ENCODE data around the gene STN1.

Gene STN1

DNA sequence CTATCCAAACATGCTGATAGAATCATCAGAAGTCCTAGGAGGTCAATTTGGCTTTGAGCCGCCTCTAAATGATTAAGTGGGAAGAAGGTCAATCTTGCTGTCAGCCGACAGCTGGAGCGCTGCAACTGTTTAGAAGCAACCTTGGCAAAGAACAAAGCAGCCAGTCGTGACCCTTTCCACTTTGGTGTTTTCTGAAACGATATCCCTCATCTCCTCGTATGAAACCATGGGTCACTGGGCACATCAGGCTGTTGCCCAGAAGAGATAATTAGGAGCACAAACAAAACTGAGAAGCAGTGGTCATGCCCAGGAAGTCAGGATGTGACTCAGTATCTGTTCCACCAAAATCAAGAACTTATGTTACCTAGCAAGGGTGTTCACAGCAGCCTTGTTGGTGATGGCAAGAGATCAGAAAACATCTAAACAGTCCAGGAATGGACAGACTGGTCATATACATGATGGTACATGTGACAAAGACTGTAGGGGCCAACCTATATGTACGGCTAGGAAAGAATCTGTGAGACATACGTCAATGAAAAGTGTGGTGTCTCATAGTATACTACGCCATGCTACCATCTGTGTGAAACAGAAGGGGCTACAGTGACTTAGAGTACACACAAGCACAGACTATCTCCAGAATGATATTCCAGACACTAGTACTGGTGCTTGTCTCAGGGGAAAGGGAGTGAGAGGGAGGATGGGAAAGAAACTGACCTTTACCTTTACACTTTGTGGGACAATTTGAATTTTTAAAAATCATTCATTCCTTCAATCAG lies 22.4 kb downstream of the STN1 start:
- FAIRE-seq (no peak), DNase-seq (ENCODE audit: insufficient read length, low spot score) (no peak)

DNA sequence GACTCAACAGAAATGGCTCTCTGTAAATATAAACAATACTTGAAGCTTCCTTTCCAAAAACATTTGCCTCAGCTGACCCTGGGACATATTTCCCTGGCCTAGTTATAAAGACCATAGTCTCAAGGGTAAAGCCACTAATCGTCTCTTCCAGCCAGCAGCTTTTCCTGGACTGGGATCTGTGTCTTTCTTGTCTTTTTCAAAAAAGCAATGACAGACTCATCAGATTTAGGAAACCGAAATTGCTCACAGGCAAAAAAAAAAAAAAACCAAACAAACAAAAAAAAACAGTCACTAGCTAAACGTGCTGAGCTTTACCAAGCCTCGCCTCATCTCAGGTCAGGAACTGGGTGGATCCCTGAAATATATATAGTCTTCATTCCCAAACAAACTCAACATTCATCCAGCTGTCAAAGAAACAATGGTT lies 23.5 kb downstream of the STN1 start:
- no peak for DNase-seq (ENCODE audit: insufficient read length, low spot score)
- FAIRE-seq: no peak

DNA sequence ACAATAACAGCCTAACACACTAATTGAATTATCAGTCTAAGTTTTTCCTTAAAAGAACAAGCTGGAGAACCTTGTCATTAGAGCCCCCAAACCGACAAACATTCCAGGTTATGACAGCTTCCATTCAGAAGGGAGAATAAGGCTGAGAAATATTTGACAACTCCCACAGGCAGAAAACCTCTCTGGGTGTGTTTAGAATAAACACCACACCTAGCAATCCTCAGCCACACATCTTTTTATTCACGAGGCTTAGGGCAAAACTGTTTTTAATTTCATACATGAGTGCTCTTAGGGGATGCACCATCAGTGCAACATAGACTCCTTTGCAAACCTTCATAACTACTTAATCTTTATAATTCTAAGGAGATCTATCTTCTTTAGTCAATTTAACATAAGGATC lies 24.2 kb downstream of the STN1 start:
- FAIRE-seq (no peak), DNase-seq (ENCODE audit: insufficient read length, low spot score) (no peak)

DNA sequence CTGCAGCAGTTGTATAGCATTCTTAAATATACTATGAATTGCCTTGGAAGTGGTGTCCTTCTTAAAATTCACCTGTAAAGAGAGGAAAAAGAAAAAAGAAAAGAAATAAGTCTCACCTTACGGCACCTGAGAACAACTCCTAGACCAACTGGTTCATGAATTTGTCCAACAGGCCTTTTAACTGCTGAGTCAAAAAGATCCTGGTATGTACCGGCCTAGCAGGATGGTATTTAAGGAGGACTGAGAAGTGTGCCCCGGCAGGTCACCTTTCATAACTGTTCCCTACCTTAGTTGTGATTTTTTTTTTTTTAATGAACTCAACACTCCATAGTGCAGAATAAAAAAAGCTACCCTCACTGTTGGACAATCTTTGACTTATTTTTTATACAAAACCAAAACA lies 25.8 kb downstream of the STN1 start:
- DNase-seq (ENCODE audit: insufficient read length, low spot score) (no peak), FAIRE-seq (no peak)

DNA sequence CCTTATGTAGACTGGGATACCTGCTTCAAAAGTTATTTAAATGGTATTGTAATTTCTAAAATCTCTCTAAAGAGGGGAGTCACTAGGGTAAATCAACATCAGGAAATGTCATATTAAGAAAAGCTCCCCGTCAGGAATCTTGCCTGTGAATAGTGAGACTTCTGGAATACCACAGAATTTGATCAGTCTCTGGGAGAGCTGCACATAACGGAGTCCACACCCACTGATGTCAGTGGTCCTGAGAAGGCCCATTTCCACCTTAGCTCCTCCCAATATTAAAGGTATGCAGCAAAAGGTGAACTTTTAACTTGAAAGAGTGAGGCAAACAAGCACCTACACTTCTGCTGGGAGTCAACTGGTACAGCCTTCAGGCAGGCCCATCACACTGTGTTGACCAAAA lies 27.3 kb downstream of the STN1 start:
- FAIRE-seq (no peak), DNase-seq (ENCODE audit: insufficient read length, low spot score) (no peak)

DNA sequence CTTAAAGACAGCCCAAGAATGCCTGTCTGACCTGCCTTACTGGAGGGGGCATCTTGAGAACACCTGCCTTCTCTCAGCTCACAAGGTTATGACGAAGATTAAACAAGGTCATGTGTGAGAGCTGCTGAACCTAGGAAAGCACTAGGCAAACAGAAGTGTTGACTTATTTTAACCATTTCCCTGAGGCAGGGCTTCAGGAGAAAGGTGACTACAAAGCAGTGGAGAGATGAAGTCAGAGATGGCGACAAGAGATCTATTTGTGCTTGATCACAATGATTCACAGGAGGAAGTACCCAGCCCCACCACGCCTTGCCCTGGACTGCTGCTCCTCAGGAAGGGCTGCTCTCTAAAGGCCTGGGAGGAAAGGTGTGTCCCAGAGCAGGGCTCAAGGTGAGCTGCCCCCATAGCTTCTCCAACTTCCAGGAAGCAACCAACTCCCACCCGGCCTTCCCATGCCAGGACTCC lies 27.8 kb downstream of the STN1 start:
- no peak for DNase-seq (ENCODE audit: insufficient read length, low spot score)
- FAIRE-seq: no peak

DNA sequence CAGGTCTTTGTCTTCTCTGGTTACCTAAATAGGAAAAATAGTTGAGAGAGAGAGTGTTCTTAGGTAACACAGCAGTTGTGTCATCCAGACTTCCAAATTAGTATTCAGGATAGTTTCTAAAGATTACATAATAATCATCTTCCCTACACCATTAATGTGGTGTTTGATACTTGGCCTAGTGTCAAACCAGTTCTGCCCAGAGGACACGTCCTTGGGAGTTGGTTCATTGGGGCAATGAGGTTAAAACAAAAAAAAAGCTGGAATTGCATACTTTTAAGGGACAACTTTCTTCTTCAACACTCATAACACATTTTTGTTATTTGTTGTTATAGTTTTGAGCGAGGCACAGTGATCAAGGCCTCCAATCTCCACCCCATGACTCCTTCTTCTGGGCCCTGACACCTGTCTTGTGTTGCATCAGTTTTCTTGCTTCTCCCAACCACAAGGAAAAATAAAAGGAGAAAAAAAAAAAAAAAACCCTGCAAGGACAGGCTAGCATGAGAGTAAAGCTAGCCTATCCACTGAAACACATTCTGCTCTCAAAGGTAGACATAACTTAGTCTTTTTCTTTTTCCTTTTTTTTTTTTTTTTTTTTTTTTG lies 28.8 kb downstream of the STN1 start:
- FAIRE-seq (no peak), DNase-seq (ENCODE audit: insufficient read length, low spot score) (no peak)

DNA sequence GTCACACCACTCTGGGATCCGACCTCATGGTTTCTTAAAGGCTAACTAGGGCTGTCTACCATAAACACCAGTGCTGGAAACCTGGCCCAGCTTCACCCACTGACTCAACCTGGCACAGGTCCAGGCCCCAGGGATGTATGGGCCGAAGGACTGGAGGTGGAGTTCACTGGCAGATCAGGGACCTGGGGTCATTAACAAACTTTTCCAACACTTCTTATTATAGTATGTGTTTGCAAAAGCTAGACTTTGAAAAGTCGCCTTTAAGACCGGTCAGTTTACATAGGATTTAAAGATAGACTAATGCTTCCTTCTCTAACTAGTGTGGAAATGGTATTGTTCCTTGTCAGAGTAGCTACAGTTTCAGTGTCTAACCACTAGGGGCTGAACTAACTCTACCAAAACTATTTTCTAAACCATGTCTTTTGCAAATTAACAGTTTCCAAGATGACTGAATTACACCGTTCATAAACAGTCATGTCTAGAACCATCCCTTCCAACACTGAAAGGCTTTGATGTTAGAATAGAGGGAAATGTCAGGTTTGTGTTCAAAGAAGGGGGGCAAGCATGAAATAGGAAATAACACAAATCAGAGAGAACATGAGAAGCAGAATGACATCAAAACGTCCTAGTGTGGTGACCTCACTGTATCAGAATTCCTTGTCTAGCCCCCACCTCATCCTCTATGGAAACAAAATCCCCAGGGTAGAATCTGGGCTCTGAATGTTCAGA lies 29.7 kb downstream of the STN1 start:
- DNase-seq (ENCODE audit: insufficient read length, low spot score): peak; percentile 39
- FAIRE-seq: peak; percentile 90

DNA sequence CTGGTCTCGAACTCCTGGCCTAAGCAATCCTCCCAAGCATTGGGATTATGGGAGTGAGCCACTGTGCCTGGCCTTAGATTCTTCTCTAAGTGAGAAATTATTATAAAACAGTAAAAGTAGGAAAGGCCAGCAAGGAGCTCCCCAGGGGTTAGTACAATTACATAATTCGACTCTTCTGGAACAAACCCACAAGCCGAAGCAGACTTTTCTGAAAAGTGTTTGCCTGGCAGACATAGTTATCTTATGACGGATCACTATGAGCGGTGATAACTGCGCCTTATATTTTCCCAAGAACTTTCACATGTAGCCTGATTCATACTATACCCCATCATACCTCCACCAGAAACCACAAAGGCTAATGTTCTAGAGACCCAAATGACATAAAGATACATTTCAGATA lies 32.4 kb downstream of the STN1 start:
- FAIRE-seq: no peak
- DNase-seq (ENCODE audit: insufficient read length, low spot score): no peak

DNA sequence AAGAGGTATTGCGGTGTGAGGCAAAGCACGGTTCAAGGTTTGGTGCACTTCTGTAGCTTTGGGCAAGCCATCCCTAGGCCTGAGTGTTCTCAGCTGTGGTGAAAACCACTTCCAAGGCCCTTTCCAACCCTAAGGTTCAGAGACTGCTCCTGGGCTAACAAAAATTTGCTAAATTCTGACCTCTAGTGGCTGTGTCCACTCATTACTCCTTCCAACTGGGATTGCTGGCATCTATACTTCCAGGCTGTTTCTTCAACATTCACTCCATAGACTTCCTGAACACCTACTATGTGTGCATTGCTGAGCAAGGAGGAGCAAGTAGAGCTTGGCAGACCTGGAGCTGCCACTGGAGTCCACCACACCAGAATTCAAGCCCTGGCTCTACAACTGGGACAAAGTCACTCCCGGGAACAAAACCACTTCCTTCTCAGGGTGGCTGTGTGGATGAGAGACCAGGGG lies 33.3 kb downstream of the STN1 start:
- peak; percentile 33 for DNase-seq (ENCODE audit: insufficient read length, low spot score)
- FAIRE-seq: peak; percentile 81

DNA sequence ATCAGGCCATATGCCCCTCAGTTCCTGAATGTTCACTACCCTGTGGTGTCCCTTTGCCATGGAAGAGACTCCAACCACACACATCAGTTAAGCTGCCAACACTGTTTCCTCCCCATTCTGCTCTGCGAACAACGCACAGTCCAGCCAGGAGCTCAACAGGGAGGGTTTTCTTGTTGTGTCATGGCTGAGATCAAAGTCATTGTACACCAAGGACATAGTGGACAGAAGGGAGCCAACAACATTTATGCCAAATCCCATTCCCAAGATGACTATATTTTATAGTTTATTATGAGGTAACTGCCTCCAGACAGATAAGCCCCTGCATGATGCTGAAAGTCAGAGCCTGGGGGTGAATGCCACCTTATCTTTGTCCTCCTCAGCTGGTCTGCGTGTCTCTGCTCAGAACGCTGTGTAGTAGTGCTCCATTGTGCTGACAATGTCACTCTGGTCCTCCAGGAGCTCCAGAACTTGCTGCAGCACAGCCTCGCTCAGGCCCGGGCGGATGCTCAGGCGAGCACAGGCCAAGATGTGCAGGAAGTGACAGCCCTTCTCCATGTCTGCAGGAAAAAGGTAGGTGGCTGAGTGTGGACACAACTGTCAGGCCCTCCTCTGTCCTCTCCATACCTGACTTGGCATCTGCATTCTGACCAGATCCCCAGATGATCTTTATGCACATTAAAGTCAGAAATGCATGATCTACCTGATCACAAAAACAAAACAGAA lies 35.5 kb downstream of the STN1 start:
- FAIRE-seq (no peak), DNase-seq (ENCODE audit: insufficient read length, low spot score) (no peak)

DNA sequence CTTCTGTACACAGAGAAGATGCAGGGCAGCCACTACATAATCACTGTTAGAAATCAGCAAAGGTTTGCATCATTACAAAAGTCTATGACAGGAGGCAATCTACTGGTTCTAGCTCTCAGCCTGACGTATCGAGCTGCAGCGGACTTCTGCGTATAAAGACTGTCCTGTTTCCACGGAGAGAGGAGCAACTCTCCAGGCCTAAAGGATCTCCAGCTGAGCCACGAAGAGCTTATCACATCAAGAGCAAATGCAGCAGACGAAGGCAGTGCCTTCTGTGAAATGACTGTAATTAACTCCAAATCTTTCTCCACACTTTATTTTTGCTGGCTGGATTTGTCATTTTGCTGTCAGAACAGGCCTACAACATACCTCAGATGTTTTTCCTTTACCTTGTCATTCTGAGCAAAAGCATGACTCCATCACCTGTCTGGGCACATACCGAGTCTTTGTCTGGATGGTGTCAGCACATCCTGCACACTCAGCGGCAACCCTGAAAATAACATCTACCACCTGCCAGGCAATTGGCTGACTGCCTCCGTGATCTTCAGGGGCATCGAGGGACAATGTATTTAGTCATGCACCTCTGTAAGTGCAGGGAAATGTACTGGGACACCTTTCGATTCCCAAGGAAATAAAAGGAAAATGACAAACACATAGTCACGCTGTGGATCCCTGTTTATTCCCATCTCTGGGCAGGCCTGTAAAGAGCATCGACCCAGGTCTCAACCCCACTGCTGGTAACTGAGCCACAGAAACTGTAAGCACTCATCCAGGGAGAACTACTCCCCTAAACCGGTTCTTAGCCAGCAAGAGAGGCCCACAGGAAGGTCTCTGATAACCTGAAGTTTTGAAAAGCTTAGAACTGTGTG lies 36.3 kb downstream of the STN1 start:
- DNase-seq (ENCODE audit: insufficient read length, low spot score) (no peak), FAIRE-seq (no peak)

DNA sequence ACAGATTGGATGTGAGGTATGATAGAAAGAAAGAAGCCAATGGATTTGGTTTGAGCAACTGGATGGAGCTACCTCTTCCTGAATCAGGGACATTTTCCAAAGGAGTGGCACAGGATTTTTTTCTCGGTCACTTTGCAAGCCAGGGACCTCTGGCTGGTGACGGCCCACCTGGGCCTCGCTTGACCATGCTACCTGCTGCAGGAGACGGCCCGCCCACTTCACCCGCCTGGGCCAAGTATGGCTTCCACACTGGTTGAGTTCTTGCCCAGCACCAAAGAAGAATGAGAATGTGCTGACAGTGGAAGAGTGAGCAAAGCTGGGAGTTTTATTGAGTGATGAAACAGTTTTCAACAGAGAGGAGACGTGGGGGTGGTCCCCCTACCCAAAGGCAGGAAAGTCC lies 38.2 kb downstream of the STN1 start:
- no peak for DNase-seq (ENCODE audit: insufficient read length, low spot score)
- no peak for FAIRE-seq

DNA sequence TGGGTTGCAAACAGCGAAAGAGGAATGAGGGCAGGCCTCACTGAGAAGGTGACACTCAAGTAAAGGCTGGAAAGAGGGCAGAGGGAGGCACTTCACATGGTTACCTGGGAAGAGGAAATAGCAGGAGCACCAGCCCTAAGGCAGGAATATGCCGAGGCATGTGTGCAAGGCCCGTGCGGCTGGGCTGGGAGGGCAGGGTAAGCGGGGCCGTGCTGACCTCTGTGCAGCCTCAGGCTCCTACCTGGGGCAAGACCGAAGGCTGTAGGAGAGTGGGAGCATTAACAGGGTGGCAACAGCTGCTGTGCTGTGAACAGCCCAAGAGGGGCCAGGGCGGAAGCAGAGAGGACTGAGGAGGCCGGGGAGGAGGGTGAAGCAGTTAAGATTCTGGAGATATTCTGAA lies 38.6 kb downstream of the STN1 start:
- DNase-seq (ENCODE audit: insufficient read length, low spot score) (no peak), FAIRE-seq (no peak)

DNA sequence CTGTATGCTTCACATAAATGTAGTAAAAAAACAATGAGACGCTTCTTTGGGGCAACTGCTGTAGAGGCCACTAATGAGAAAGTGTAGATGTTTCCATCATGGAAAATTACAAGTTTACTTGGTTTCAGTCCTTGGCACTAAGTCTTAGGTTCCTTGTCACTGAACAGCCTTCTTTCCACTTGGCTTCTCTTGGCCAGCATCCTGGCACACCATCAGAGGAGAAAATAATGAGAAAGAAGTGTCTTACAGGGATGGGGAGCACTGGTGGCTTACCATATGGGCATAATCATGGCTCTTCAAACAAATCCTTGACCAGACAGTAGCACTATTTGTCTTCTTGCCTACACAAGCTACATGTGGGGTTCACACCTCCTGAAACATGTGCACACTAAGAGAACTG lies 40.1 kb downstream of the STN1 start:
- DNase-seq (ENCODE audit: insufficient read length, low spot score): no peak
- FAIRE-seq: no peak

DNA sequence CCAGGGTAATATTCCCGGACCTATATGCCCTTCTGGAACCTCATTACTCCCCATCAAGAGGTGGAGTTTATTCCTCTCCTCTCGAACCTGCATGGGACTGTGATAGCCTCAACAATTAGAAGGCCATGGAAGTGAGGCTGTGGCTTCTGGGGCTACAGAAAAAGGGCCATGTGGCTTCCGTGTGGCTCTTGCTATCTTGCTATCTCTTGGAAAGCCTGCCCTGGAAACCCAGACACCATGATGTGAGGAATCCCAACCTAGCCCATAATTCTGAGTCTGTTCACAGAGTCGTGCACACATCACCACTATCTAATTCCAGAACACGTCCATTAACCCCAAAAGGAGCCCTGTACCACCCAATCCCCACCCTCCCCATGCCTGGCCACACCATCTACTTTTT lies 41.8 kb downstream of the STN1 start:
- no peak for DNase-seq (ENCODE audit: insufficient read length, low spot score)
- FAIRE-seq: no peak

DNA sequence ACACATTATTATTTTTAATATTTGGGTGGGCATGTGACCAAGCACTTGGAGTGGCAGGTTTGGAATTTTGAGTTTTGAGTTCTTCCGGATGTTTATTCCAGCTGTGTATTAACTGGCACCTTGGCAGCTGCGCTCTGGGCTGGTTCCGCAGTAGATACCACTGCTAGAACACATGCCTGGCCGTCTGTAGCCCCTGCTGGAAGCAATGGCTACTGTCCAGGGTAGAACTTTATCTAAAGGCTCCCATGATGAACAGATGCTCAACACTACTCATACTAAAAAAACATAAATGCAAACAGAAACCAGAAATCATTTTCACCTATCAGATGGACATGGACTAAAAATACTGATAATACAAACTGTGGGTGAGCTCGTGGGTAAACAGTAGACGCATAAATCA lies 43.3 kb downstream of the STN1 start:
- FAIRE-seq: no peak
- no peak for DNase-seq (ENCODE audit: insufficient read length, low spot score)

DNA sequence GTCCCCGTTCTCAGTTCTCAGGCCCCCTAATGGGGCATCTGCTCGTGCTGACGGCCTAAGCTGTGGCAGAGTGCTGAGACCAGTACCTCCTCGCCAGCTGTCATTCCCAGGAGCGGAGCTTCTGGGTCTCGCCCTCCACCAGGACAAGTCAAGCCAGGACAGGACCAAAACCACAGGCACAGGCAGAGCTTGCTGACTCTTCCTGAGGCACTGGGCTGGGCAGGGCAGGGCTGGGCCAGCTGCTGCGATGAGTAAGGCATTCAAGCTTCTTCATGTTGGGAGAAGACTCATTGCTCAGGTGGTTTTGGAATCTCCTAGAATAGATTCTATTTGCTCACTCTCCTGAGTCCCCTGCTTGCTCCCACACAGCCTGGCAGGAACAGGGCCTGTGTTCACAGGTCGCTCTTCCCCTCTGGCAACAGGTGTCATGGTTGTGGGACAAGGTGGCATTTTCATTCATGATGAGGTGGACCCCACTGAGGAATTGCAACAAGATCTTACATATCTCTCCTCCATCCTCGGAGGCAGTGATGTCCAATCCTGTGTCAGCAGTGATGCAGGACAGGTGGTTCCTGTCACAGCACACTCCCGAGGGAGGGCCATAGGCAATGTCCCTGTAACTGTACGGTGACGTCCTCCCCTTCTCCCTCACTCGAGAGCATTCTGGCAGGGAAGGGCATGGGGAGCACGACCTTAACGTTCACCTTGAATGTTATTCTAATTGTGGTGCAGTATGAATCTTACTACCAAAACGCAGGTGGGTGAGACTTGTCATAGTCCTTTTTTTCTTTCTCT lies 45.6 kb downstream of the STN1 start:
- DNase-seq (ENCODE audit: insufficient read length, low spot score) (no peak), FAIRE-seq (no peak)

DNA sequence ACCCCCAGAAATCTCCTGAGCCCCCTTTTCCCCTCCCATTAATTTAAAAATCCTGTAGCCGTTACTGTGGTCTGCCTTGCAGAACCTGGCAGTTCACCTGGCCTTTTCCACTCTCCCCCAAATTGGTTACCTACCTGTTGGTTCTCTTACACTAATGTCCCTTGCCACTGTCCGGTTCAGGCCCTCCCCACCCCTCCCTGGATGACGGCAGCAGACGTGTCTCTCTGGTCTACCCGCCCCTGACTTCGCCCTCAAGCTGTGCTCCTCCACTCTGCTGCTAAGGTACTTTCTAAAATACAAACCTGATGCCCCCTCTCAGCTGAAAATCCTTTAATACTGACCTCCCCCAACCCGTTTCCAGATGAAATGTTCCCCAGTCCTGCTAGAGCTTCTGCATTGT lies 47.0 kb downstream of the STN1 start:
- FAIRE-seq: no peak
- no peak for DNase-seq (ENCODE audit: insufficient read length, low spot score)
